Endothelial cell (in vitro differentiated cells): ENCODE results near the gene GPT2. TPM values are rescaled to one million over a fixed set of nuclear protein-coding genes. Genes with fewer than 3 reads are reported as not detected.

ENCODE experiments used
- DNase-seq: peaks from one replicate; pipeline ENCODE4 v3.0.0; 2021; ENCODE audit warnings: low spot score
- H3K27ac Mint-ChIP-seq: one replicate; pipeline ENCODE4 v1.8.0; 2021; ENCODE audit warnings: mixed read lengths, inconsistent platforms; ENCODE audit not compliant: unreplicated experiment
- H3K27me3 Mint-ChIP-seq: one replicate; pipeline ENCODE4 v1.8.0; 2021; ENCODE audit warnings: mild to moderate bottlenecking, moderate library complexity, mixed read lengths, inconsistent platforms; ENCODE audit not compliant: unreplicated experiment
- H3K36me3 Mint-ChIP-seq: one replicate; pipeline ENCODE4 v1.8.0; 2021; ENCODE audit warnings: mild to moderate bottlenecking, low read depth, mixed read lengths, inconsistent platforms; ENCODE audit not compliant: unreplicated experiment
- H3K4me1 Mint-ChIP-seq: one replicate; pipeline ENCODE4 v1.8.0; 2021; ENCODE audit warnings: mild to moderate bottlenecking, mixed read lengths, inconsistent platforms; ENCODE audit not compliant: unreplicated experiment
- H3K4me3 Mint-ChIP-seq: one replicate; pipeline ENCODE4 v1.8.0; 2021; ENCODE audit warnings: mild to moderate bottlenecking, mixed read lengths, inconsistent platforms; ENCODE audit not compliant: unreplicated experiment
- H3K9me3 Mint-ChIP-seq: one replicate; pipeline ENCODE4 v1.8.0; 2021; ENCODE audit warnings: mixed read lengths, inconsistent platforms; ENCODE audit not compliant: unreplicated experiment
- CTCF ChIP-seq: fragments of 200-600 bp; sonication (generic); IDR thresholded peaks from one replicate; pipeline ENCODE4 v1.5.0; 2021; ENCODE audit warnings: antibody characterized with exemption; ENCODE audit not compliant: unreplicated experiment
- total RNA-seq: library from RNA; stranded (reverse); fragmentation: NEBNext Ultra II Directional; extraction: Animal tissue kit (Norgen Biotek cat#: 25700); gene quantifications from one replicate; pipeline ENCODE4 v1.2.1, GENCODE V29; 2021; ENCODE audit not compliant: unreplicated experiment

The GPT2 gene
- total RNA-seq, 1 donor from 2014 or later, result 15.6 TPM

GRCh38 chr16:46961373-46962353 lies 77.5 kb downstream of the GPT2 start:
- no peak overlapping the region for H3K4me3 Mint-ChIP-seq
- no peak overlapping the region for H3K27ac Mint-ChIP-seq
- no peaks in the 10 kb centered on the region for H3K27me3 Mint-ChIP-seq
- H3K9me3 Mint-ChIP-seq, result no peaks in the 10 kb centered on the region
- H3K36me3 Mint-ChIP-seq, result peaks cover 26% of the 10 kb centered on the region
- TF ChIP-seq CTCF, result no peak
- no peak for DNase-seq
- no peaks in the 10 kb centered on the region for H3K4me1 Mint-ChIP-seq

- Mint-ChIP-seq H3K27ac (no peak overlapping the region), H3K4me1 (no peaks in the 10 kb centered on the region), H3K36me3 (peaks cover 24% of the 10 kb centered on the region), H3K9me3 (no peaks in the 10 kb centered on the region), H3K27me3 (no peaks in the 10 kb centered on the region), H3K4me3 (no peak overlapping the region)
- no peak for TF ChIP-seq CTCF
- DNase-seq, result no peak
These were observed 78.5 kb downstream of the GPT2 start for GRCh38 chr16:46962629-46963028.

- Mint-ChIP-seq H3K27me3 (peaks cover 10% of the 10 kb centered on the region), H3K4me1 (peaks cover 11% of the 10 kb centered on the region), H3K27ac (no peak overlapping the region), H3K4me3 (no peak overlapping the region), H3K36me3 (peaks cover 17% of the 10 kb centered on the region), H3K9me3 (no peaks in the 10 kb centered on the region)
- no peak for TF ChIP-seq CTCF
- DNase-seq, result no peak
These were observed 83.9 kb downstream of the GPT2 start for GRCh38 chr16:46968063-46968435.

- no peak for DNase-seq
- H3K27ac Mint-ChIP-seq, result no peak overlapping the region
- H3K4me1 Mint-ChIP-seq, result peaks cover 17% of the 10 kb centered on the region
- no peaks in the 10 kb centered on the region for H3K9me3 Mint-ChIP-seq
- H3K27me3 Mint-ChIP-seq, result peaks cover 10% of the 10 kb centered on the region
- no peak overlapping the region for H3K4me3 Mint-ChIP-seq
- peaks cover 10% of the 10 kb centered on the region for H3K36me3 Mint-ChIP-seq
- no peak for TF ChIP-seq CTCF
These were observed 85.9 kb downstream of the GPT2 start for GRCh38 chr16:46970089-46970488.

- H3K4me3 Mint-ChIP-seq, result peak overlapping the region; percentile 45
- peaks cover 10% of the 10 kb centered on the region for H3K36me3 Mint-ChIP-seq
- no peak for TF ChIP-seq CTCF
- peaks cover 17% of the 10 kb centered on the region for H3K4me1 Mint-ChIP-seq
- peaks cover 10% of the 10 kb centered on the region for H3K27me3 Mint-ChIP-seq
- no peaks in the 10 kb centered on the region for H3K9me3 Mint-ChIP-seq
- no peak overlapping the region for H3K27ac Mint-ChIP-seq
- DNase-seq, result no peak
These were observed 87.1 kb downstream of the GPT2 start for GRCh38 chr16:46971271-46971670.
